GM12878 (cell line): ENCODE data around the gene BRWD1. TPM values are rescaled to one million over a fixed set of nuclear protein-coding genes. Genes with fewer than 3 reads are reported as not detected.

ENCODE experiments used
- BCL3 ChIP-seq: IDR thresholded peaks from 2 replicates; pipeline ENCODE4 v1.6.1; 2011; ENCODE audit warnings: borderline replicate concordance, low read depth, mild to moderate bottlenecking, moderate library complexity, low read length; ENCODE audit not compliant: insufficient read depth, poor library complexity, severe bottlenecking
- BCLAF1 ChIP-seq: fragments of 450-650 bp; IDR thresholded peaks from 2 replicates; pipeline ENCODE4 v1.6.1; 2017; ENCODE audit warnings: antibody characterized with exemption, mild to moderate bottlenecking, moderate library complexity
- CBFB ChIP-seq: IDR thresholded peaks from 2 replicates; pipeline ENCODE4 v1.6.1; 2016; ENCODE audit warnings: antibody characterized with exemption, low read depth
- CHD2 ChIP-seq: IDR thresholded peaks from 2 replicates; pipeline ENCODE4 v1.6.1; 2011; ENCODE audit warnings: low read depth, low read length, improper control_type of control experiment, borderline replicate concordance
- CHD4 ChIP-seq: fragments of 200-600 bp; sonication (generic); IDR thresholded peaks from 2 replicates; pipeline ENCODE4 v1.6.1; 2016; ENCODE audit warnings: mild to moderate bottlenecking
- NR2C2 ChIP-seq: IDR thresholded peaks from 2 replicates; pipeline ENCODE4 v1.6.1; 2011; ENCODE audit warnings: borderline replicate concordance, low read depth; ENCODE audit not compliant: control insufficient read depth, insufficient read length
- RUNX3 ChIP-seq: IDR thresholded peaks from 2 replicates; pipeline ENCODE4 v1.6.1; 2012; ENCODE audit warnings: low read length, inconsistent platforms
- SREBF2 ChIP-seq: IDR thresholded peaks from 2 replicates; pipeline ENCODE4 v1.6.1; 2012; ENCODE audit warnings: mild to moderate bottlenecking, low read length
- TBL1XR1 ChIP-seq: IDR thresholded peaks from 2 replicates; pipeline ENCODE4 v1.6.1; 2012; ENCODE audit warnings: low read depth, low read length, improper control_type of control experiment
- YBX1 ChIP-seq: fragments of 450-650 bp; IDR thresholded peaks from 2 replicates; pipeline ENCODE4 v1.6.1; 2016; ENCODE audit warnings: antibody characterized with exemption
- ZBTB11 ChIP-seq: fragments of 450-650 bp; formaldehyde crosslinking; IDR thresholded peaks from 2 replicates; pipeline ENCODE4 v1.5.0; 2022; ENCODE audit warnings: mild to moderate bottlenecking, missing genetic modification characterization
- ZNF622 ChIP-seq: fragments of 450-650 bp; IDR thresholded peaks from 2 replicates; pipeline ENCODE4 v1.6.1; 2017; ENCODE audit warnings: mild to moderate bottlenecking, inconsistent platforms
- ZNF687 ChIP-seq: fragments of 450-650 bp; IDR thresholded peaks from 2 replicates; pipeline ENCODE4 v1.6.1; 2017; ENCODE audit warnings: mild to moderate bottlenecking, moderate library complexity
- polyA plus RNA-seq, 11 experiments: library from polyadenylated mRNA; depleted of rRNA in 4 of 11; unstranded in 6 of 11; stranded (reverse) in 5 of 11; fragments of >200 nt; fragmentation: Nextera tagmentation in 4 of 11; fragmentation: Illumina TruSeq in 1 of 11; extraction: Ambion mirVana in 4 of 11; extraction: Trizol in 1 of 11; gene quantifications; 1 replicate in 1 of 11; 2 replicates in 10 of 11; pipeline versions ENCODE4 v1.2.1 to v1.2.3, GENCODE V29; 2011 to 2016; ENCODE audit warnings: inconsistent platforms in 2 of 11, missing spikeins in 2 of 11, low read depth in 1 of 11
- total RNA-seq, 4 experiments: library from RNA; depleted of rRNA in 3 of 4; stranded (reverse); fragments of >200 nt in 3 of 4; fragmentation: Illumina TruSeq in 1 of 4; extraction: Trizol in 1 of 4; gene quantifications; 2 replicates each; pipeline versions ENCODE4 v1.2.1 to v1.2.3, GENCODE V29; 2013 to 2021

Gene BRWD1
- total and polyA plus RNA-seq, 10 of the 15 experiments (the other 5 are each of a cell fraction or from before 2014, with no cell fraction given) = 3.1 to 19.0 (median 13.5) TPM

GRCh38 chr21:39312112-39313041 is 1.1 kb downstream of the BRWD1 start (continued):
- no peak for TF ChIP-seq ZNF687
- TF ChIP-seq NR2C2 = no peak
- TF ChIP-seq BCL3 = no peak
- TF ChIP-seq CBFB = no peak
- TF ChIP-seq ZNF622 = no peak
- TF ChIP-seq CHD4 = no peak
- TF ChIP-seq BCLAF1 = no peak
- TF ChIP-seq TBL1XR1 = no peak
- peak; percentile 87 for TF ChIP-seq SREBF2
- TF ChIP-seq RUNX3 = peak; percentile 83
- TF ChIP-seq ZBTB11 (CRISPR knock-in tag) = no peak
- no peak for TF ChIP-seq YBX1
- peak; percentile 45; the same call in 1 of the 2 replicates for TF ChIP-seq CHD2
